Activated CD4-positive, alpha-beta memory T cell treated with anti-CD3 and anti-CD28 coated beads, Interleukin-2, amount 10 ng/mL, durations not matched to agents 7 days and 5 days (primary cell): ENCODE results near the gene RANBP17. TPM values are rescaled to one million over a fixed set of nuclear protein-coding genes. Genes with fewer than 3 reads are reported as not detected.
"Not testable (repeated sequence)": the region's sequence is repeated elsewhere in the genome, so short reads cannot be mapped to it uniquely, and the experiment has no call there.

ENCODE experiments used
- CTCF ChIA-PET: fragments of 350-600 bp; sonication (Branson Sonifier 250); formaldehyde crosslinking; loops from one replicate; lab custom pipeline; 2021; ENCODE audit warnings: antibody characterized with exemption, inconsistent platforms; lab: Charles Lee
- POLR2A ChIA-PET: fragments of 350-600 bp; sonication (Branson Sonifier 250); formaldehyde crosslinking; loops from one replicate; lab custom pipeline; 2021; ENCODE audit warnings: antibody characterized with exemption; lab: Charles Lee
- DNase-seq: peaks from one replicate; pipeline ENCODE4 v3.0.0-alpha.2; 2020
- H3K27ac Mint-ChIP-seq: one replicate; pipeline ENCODE4 v1.8.0; 2021; ENCODE audit warnings: mild to moderate bottlenecking, mixed read lengths
- H3K27me3 Mint-ChIP-seq: one replicate; pipeline ENCODE4 v1.8.0; 2021; ENCODE audit warnings: mixed read lengths
- H3K36me3 Mint-ChIP-seq: one replicate; pipeline ENCODE4 v1.8.0; 2021; ENCODE audit warnings: low read depth, mixed read lengths
- H3K4me1 Mint-ChIP-seq: one replicate; pipeline ENCODE4 v1.8.0; 2021; ENCODE audit warnings: mixed read lengths
- H3K4me3 Mint-ChIP-seq: one replicate; pipeline ENCODE4 v1.8.0; 2021; ENCODE audit warnings: mild to moderate bottlenecking, mixed read lengths
- H3K9me3 Mint-ChIP-seq: one replicate; pipeline ENCODE4 v1.8.0; 2021; ENCODE audit warnings: mixed read lengths
- total RNA-seq, 2 experiments: library from RNA; stranded (reverse); gene quantifications; one replicate each; pipeline ENCODE4 v1.2.3, GENCODE V29; 2021

The RANBP17 gene
- total RNA-seq, 2 experiments from 2014 or later, result not detected

DNA sequence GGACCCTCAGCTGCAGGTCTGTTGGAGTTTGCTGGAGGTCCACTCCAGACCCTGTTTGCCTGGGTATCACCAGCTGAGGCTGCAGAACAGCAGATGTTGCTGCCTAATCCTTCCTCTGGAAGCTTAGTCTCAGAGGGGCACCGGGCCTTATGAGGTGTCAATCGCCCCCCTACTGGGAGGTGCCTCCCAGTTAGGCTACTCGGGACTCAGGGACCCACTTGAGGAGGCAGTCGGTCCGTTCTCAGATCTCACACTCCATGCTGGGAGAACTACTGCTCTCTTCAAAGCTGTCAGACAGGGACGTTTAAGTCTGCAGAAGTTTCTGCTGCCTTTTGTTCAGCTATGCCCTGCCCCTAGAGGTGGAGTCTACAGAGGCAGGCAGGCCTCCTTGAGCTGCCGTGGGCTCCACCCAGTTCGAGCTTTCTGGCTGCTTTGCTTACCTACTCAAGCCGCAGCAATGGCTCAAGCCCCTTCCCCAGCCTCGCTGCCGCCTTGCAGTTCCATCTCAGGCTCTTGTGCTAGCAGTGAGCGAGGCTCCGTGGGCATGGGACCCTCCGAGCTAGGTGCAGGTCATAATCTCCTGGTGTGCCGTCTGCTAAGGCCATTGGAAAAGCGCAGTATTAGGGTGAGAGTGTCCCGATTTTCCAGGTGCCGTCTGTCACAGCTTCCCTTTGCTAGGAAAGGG, 73.9 kb downstream of the RANBP17 start:
- H3K27me3 Mint-ChIP-seq, H3K27ac Mint-ChIP-seq, H3K4me1 Mint-ChIP-seq, DNase-seq, H3K4me3 Mint-ChIP-seq, POLR2A ChIA-PET, CTCF ChIA-PET, H3K9me3 Mint-ChIP-seq, H3K36me3 Mint-ChIP-seq: not testable (repeated sequence)

DNA sequence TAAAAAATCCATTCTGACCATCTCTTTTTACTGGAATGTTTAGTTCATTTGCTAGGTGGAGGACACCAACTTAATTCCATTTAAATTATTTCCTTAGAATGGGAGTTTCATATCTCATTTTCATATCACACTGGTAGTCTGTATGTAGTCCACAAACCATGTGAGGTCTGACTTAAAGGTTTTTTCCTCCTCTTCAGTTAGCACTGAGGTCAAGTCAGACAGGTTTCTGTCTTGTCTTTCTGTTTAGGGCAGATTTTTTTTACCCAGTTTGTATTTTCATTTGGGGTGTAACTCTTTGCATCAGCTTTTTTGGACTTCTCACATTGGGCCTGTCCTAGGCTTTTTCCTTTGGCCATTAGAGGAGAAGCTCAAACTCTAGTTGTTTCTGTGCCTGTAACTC, 75.3 kb downstream of the RANBP17 start:
- CTCF ChIA-PET, result no interaction called here
- no peak for DNase-seq
- Mint-ChIP-seq H3K4me3 (no peak overlapping the region), H3K27me3 (no peaks in the 10 kb centered on the region), H3K4me1 (no peaks in the 10 kb centered on the region), H3K36me3 (no peaks in the 10 kb centered on the region), H3K27ac (no peak overlapping the region), H3K9me3 (no peaks in the 10 kb centered on the region)
- POLR2A ChIA-PET, result no interaction called here

DNA sequence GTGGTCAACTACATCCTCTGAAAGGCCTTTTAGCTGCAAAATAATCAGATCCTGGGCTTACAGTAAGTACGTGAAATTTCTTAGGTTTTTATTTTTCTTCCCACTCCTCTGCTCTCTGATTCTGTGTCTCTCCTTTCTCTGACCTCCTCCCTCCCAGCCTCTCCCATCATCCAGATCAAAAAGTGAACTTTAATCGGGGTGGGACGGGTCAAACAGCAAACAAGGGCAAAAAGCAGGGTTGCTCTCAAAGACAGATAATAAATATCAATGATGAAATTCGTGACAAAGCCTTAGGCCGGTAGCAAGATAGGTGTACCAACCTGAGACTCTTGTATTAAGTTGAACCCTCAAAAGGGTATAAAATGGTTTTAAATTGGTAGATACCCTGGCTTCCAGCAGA, 76.1 kb downstream of the RANBP17 start:
- DNase-seq, result no peak
- ChIA-PET POLR2A (no interaction called here), CTCF (no interaction called here)
- no peaks in the 10 kb centered on the region for H3K36me3 Mint-ChIP-seq
- H3K9me3 Mint-ChIP-seq, result no peaks in the 10 kb centered on the region
- H3K4me3 Mint-ChIP-seq, result no peak overlapping the region
- H3K27me3 Mint-ChIP-seq, result no peaks in the 10 kb centered on the region
- no peaks in the 10 kb centered on the region for H3K4me1 Mint-ChIP-seq
- H3K27ac Mint-ChIP-seq, result no peak overlapping the region

DNA sequence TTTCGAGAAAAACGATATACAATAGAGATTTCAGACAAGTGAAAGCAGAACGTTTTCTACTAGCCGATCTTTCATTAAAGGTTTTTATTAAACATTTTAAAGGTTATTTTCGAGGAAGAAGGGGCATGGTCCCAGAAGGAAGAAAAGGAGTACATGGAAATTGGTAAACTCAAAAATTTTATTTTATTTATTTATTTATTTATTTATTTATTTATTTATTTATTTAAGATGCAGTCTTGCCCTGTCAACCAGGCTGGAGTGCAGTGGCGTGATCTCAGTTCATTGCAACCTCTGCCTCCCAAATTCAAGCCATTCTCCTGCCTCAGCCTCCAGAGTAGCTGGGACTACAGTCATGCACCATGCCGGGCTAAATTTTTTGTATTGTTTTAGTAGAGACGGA, 77.4 kb downstream of the RANBP17 start:
- Mint-ChIP-seq H3K9me3 (no peaks in the 10 kb centered on the region), H3K27me3 (no peaks in the 10 kb centered on the region), H3K27ac (no peak overlapping the region), H3K36me3 (no peaks in the 10 kb centered on the region), H3K4me1 (no peaks in the 10 kb centered on the region), H3K4me3 (no peak overlapping the region)
- ChIA-PET POLR2A (no interaction called here), CTCF (no interaction called here)
- DNase-seq, result no peak

DNA sequence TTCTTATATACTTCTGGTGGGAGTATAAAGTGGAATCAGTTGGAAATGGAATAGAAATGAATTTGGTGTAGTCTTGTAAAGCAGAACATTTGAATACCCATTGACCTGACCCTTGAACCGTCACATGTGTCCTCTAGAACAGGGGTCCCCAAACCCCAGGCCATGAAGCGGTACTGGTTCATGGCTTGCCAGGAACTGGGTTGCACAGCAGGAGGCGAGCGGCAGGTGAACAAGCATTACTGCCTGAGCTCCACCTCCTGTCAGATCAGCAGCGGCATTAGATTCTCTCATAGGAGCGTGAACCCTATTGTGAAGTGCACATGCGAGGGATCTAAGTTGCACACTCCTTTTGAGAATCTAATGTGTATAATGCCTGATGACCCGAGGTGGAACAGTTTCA, 80.0 kb downstream of the RANBP17 start:
- H3K4me1 Mint-ChIP-seq, result no peaks in the 10 kb centered on the region
- no peak overlapping the region for H3K4me3 Mint-ChIP-seq
- H3K36me3 Mint-ChIP-seq, result no peaks in the 10 kb centered on the region
- H3K27me3 Mint-ChIP-seq, result no peaks in the 10 kb centered on the region
- ChIA-PET POLR2A (no interaction called here), CTCF (interaction anchor here (0.6 kb wide), 1 partner anchor 345 kb away, joined by 4 read pairs; no protein-coding TSS in a partner anchor)
- no peaks in the 10 kb centered on the region for H3K9me3 Mint-ChIP-seq
- no peak overlapping the region for H3K27ac Mint-ChIP-seq
- no peak for DNase-seq

DNA sequence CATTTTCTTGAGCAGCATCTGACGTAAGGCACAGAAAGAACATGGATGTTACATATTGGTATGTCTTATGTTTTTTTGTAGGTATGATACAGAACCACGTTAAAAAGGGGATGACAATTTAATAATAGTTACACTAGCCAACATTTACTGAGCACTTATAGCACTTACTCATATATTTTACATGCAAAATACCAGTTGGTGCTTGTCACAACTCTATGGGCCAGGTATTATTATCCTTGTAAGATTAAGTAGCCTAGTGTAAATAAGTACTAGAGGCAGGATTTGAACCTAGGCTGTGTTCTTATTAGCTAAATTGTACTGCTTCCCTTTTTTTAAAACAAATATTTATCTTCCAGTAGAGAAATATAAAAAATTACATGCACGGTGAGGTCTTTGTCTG, 83.5 kb downstream of the RANBP17 start:
- no peak for DNase-seq
- no peaks in the 10 kb centered on the region for H3K4me1 Mint-ChIP-seq
- H3K27ac Mint-ChIP-seq, result no peak overlapping the region
- no peaks in the 10 kb centered on the region for H3K27me3 Mint-ChIP-seq
- ChIA-PET CTCF (no interaction called here), POLR2A (no interaction called here)
- no peaks in the 10 kb centered on the region for H3K9me3 Mint-ChIP-seq
- no peaks in the 10 kb centered on the region for H3K36me3 Mint-ChIP-seq
- no peak overlapping the region for H3K4me3 Mint-ChIP-seq

DNA sequence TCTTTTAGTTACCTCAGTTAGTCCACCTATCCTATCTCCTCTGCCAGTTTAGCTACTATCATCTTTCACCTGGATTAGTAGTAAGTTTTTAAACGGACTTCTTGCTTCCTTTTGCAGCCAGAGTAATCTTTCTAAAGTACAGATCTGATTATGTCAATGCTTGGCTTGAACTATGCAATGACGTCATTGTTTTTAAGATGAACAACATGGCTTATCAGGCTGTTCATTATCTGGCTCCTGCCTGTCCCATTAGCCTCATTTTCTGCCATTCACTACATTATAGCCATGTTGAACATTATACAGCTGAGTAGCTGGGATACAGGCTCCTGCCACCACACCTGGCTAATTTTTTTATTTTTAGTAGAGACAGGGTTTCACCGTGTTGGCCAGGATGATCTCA, 98.7 kb downstream of the RANBP17 start:
- H3K27ac Mint-ChIP-seq, result no peak overlapping the region
- DNase-seq, result no peak
- H3K4me3 Mint-ChIP-seq, result no peak overlapping the region
- H3K9me3 Mint-ChIP-seq, result no peaks in the 10 kb centered on the region
- no peaks in the 10 kb centered on the region for H3K27me3 Mint-ChIP-seq
- no peaks in the 10 kb centered on the region for H3K4me1 Mint-ChIP-seq
- CTCF ChIA-PET, result no interaction called here
- H3K36me3 Mint-ChIP-seq, result no peaks in the 10 kb centered on the region
- POLR2A ChIA-PET, result no interaction called here

DNA sequence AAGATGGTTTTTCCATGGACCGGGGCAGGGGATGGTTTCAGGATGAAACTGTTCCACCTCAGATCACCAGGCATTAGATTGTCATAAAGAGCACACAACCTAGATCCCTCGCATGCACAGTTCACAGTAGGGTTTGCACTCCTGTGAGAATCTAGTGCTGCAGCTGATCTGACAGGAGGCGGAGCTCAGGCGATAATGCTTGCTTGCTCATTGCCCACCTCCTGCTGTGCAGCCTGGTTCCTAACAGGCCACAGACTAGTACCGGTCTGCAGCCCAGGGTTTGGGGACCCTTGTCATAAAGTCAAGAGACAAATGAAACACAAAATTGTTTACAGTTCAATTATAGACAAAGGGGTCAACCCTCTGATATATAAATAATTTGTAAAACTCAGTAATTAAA, 101.7 kb downstream of the RANBP17 start:
- ChIA-PET POLR2A (no interaction called here), CTCF (no interaction called here)
- Mint-ChIP-seq H3K27me3 (no peaks in the 10 kb centered on the region), H3K4me3 (no peak overlapping the region), H3K36me3 (no peaks in the 10 kb centered on the region), H3K4me1 (no peaks in the 10 kb centered on the region), H3K27ac (no peak overlapping the region), H3K9me3 (no peaks in the 10 kb centered on the region)
- no peak for DNase-seq

DNA sequence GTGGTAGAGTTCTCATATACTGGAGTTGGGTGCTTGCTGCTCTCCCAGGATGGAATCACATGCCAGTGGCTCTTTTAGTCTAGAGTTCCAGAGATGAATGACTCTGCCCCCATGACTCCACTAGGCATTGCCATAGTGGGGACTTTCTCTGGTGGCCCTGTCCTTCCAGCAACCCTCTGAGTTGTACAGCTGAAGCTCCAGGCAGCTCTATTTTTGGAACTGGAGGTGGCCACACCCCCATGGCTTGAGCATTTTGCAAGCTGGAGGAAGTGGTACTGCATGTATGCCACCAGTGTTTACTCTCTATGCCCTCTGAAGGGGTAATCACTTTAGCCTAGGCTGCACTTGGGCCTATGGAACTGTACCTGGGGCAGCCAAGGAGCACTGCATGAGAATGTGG, 112.6 kb downstream of the RANBP17 start:
- POLR2A ChIA-PET, result no interaction called here
- CTCF ChIA-PET, result no interaction called here
- H3K4me1 Mint-ChIP-seq, result no peaks in the 10 kb centered on the region
- no peaks in the 10 kb centered on the region for H3K36me3 Mint-ChIP-seq
- H3K27me3 Mint-ChIP-seq, result no peaks in the 10 kb centered on the region
- H3K9me3 Mint-ChIP-seq, result peaks cover 1% of the 10 kb centered on the region
- no peak overlapping the region for H3K27ac Mint-ChIP-seq
- no peak for DNase-seq
- no peak overlapping the region for H3K4me3 Mint-ChIP-seq

DNA sequence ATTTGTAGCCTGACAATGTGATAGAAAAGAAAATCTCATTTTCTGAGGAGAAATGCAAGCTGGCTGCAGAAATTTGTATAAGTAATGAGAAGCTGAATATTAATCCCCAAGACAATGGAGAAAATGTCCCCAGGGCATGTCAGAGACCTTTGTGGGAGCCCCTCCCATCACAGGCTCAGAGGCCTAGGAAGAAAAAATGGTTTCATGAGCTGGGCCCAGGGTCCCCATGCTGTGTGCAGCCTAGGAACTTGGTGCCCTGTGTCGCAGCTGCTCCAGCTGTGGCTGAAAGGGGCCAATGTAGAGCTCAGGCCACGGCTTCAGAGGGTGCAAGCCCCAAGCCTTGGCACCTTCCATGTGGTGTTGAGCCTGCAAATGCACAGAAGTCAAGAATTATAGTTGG, 118.4 kb downstream of the RANBP17 start:
- POLR2A ChIA-PET, H3K27me3 Mint-ChIP-seq, DNase-seq, CTCF ChIA-PET, H3K4me3 Mint-ChIP-seq, H3K4me1 Mint-ChIP-seq, H3K27ac Mint-ChIP-seq, H3K36me3 Mint-ChIP-seq: not testable (repeated sequence)
- peaks cover 13% of the 10 kb centered on the region for H3K9me3 Mint-ChIP-seq

DNA sequence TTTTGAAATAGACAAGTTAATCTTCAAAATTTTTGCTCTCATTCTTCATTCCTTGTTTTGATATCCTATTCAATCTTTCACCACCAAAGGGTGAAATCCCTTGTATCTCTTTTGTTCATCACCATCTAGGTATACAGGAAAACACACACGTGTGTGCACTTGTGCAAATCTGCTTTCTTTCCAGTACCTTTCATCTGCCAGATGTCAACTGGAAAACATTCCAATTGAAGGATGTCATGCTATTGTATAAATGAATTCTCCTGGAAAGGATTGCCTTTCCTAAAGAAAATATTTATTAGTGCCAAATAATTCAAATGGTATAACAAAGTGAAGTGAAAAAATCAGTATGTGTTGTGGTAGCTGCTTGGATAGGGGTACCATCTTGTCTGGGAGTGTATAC, 123.7 kb downstream of the RANBP17 start:
- no peak overlapping the region for H3K4me3 Mint-ChIP-seq
- ChIA-PET POLR2A (no interaction called here), CTCF (no interaction called here)
- H3K27me3 Mint-ChIP-seq, result no peaks in the 10 kb centered on the region
- H3K4me1 Mint-ChIP-seq, result no peaks in the 10 kb centered on the region
- peaks cover 6% of the 10 kb centered on the region for H3K9me3 Mint-ChIP-seq
- no peak overlapping the region for H3K27ac Mint-ChIP-seq
- no peak for DNase-seq
- no peaks in the 10 kb centered on the region for H3K36me3 Mint-ChIP-seq

DNA sequence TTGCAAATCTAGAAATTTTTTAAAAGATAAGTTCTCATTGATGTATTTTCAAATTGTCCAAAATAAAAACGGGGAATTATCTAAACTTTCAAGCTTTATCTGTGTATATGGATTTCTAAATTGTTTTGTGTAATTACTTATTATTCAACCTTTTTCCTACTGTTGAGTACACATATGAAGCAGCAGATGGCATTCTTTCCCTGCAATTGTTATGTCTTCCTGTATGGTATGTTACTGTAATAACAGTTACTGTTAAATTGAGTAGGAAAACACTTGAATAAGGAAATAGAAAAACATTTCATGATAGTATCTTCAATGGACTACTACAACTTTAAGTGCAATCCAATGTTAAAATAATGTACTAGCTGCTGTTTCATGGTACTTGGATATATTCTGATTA, 124.8 kb downstream of the RANBP17 start:
- Mint-ChIP-seq H3K4me1 (no peaks in the 10 kb centered on the region), H3K36me3 (no peaks in the 10 kb centered on the region), H3K4me3 (no peak overlapping the region), H3K27me3 (no peaks in the 10 kb centered on the region), H3K9me3 (no peaks in the 10 kb centered on the region), H3K27ac (no peak overlapping the region)
- CTCF ChIA-PET, result no interaction called here
- POLR2A ChIA-PET, result no interaction called here
- DNase-seq, result no peak

DNA sequence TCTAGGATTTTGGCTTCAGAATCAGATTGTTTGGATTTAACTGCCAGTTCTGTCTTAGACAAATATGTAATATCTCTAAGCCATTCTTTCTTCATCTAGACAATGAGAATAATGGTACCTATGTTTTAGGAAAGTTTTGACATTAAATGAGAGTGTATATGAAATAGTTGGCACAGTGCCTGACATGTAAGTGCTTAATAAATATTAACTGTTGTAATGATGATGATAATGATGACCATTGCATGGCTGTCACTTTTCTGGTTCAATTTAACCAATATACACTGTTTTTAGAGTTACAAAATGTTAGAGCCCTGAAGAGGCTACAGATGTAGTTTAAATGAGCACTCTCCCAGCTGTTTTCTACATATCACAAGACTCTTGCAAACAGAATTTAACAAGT, 131.7 kb downstream of the RANBP17 start:
- Mint-ChIP-seq H3K27ac (no peak overlapping the region), H3K4me3 (no peak overlapping the region), H3K4me1 (no peaks in the 10 kb centered on the region), H3K36me3 (no peaks in the 10 kb centered on the region), H3K27me3 (no peaks in the 10 kb centered on the region), H3K9me3 (no peaks in the 10 kb centered on the region)
- no peak for DNase-seq
- POLR2A ChIA-PET, result no interaction called here
- CTCF ChIA-PET, result no interaction called here

DNA sequence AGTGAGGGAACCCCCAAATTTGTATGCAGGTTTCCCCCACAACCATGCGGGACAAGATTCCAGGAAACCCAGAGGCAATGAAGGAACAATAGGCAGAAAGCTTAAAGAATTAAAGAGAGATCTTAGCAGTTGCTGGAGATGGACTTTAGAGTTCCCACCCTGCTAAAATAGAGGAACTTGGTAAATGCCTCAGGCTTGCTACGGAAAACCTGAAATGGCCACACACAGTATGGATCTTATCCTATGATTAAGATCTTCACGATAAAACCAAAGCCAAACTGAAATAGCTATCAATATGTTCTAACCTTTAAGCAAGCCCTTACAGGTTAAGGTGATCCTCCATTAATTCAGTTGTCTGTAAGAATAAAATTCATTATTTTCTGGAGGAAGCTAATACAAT, 148.3 kb downstream of the RANBP17 start:
- H3K4me3 Mint-ChIP-seq, result no peak overlapping the region
- POLR2A ChIA-PET, result no interaction called here
- CTCF ChIA-PET, result no interaction called here
- no peaks in the 10 kb centered on the region for H3K36me3 Mint-ChIP-seq
- DNase-seq, result no peak
- H3K9me3 Mint-ChIP-seq, result peaks cover 6% of the 10 kb centered on the region
- no peaks in the 10 kb centered on the region for H3K4me1 Mint-ChIP-seq
- no peaks in the 10 kb centered on the region for H3K27me3 Mint-ChIP-seq
- no peak overlapping the region for H3K27ac Mint-ChIP-seq
